ENCODE measurements around the gene MDFIC2.
"Not testable (repeated sequence)": the region's sequence is repeated elsewhere in the genome, so short reads cannot be mapped to it uniquely, and the experiment has no call there.

MDFIC2 gene

GRCh38 chr3:70306736-70307135, 5.7 kb downstream of the MDFIC2 start:
- Histone ChIP-seq H3K4me3 (ENCODE audit: low read length) (no peak overlapping the region), H3K9me3 (replicated peaks; ENCODE audit: low read length) (no peaks in the 10 kb centered on the region), H3K9ac (ENCODE audit: low read depth, low read length) (no peak overlapping the region), H3K4me1 (ENCODE audit: control insufficient read depth, insufficient read depth, low read length) (no peaks in the 10 kb centered on the region), H3K4me2 (ENCODE audit: low read length) (no peak overlapping the region), H3K36me3 (ENCODE audit: insufficient read depth, low read length) (no peaks in the 10 kb centered on the region), H3K27me3 (ENCODE audit: control insufficient read depth, insufficient read depth, low read length) (no peaks in the 10 kb centered on the region)

- H3K9ac ChIP-seq (ENCODE audit: low read depth, low read length), result no peak overlapping the region
- H3K4me1 ChIP-seq (ENCODE audit: control insufficient read depth, insufficient read depth, low read length), result peaks cover 4% of the 10 kb centered on the region
- H3K4me2 ChIP-seq (ENCODE audit: low read length), result no peak overlapping the region
- H3K36me3 ChIP-seq (ENCODE audit: insufficient read depth, low read length), result no peaks in the 10 kb centered on the region
- H3K9me3 ChIP-seq (replicated peaks; ENCODE audit: low read length), result no peaks in the 10 kb centered on the region
- H3K4me3 ChIP-seq (ENCODE audit: low read length), result no peak overlapping the region
- H3K27me3 ChIP-seq (ENCODE audit: control insufficient read depth, insufficient read depth, low read length), result no peaks in the 10 kb centered on the region
These were observed 14.1 kb downstream of the MDFIC2 start for GRCh38 chr3:70298385-70298784.

GRCh38 chr3:70291097-70291482, 21.3 kb downstream of the MDFIC2 start:
- Histone ChIP-seq H3K4me3 (ENCODE audit: low read length) (no peak overlapping the region), H3K9ac (ENCODE audit: low read depth, low read length) (no peak overlapping the region), H3K4me2 (ENCODE audit: low read length) (no peak overlapping the region), H3K9me3 (replicated peaks; ENCODE audit: low read length) (no peaks in the 10 kb centered on the region), H3K4me1 (ENCODE audit: control insufficient read depth, insufficient read depth, low read length) (no peaks in the 10 kb centered on the region), H3K36me3 (ENCODE audit: insufficient read depth, low read length) (no peaks in the 10 kb centered on the region), H3K27me3 (ENCODE audit: control insufficient read depth, insufficient read depth, low read length) (no peaks in the 10 kb centered on the region)

- not testable (repeated sequence) for H3K4me3 ChIP-seq (ENCODE audit: low read length); H3K27me3 ChIP-seq (ENCODE audit: control insufficient read depth, insufficient read depth, low read length); H3K4me1 ChIP-seq (ENCODE audit: control insufficient read depth, insufficient read depth, low read length); H3K9ac ChIP-seq (ENCODE audit: low read depth, low read length); H3K36me3 ChIP-seq (ENCODE audit: insufficient read depth, low read length); H3K4me2 ChIP-seq (ENCODE audit: low read length); H3K9me3 ChIP-seq (replicated peaks; ENCODE audit: low read length)
These were observed 21.9 kb downstream of the MDFIC2 start for GRCh38 chr3:70290431-70291096.

GRCh38 chr3:70281663-70282062, 30.8 kb downstream of the MDFIC2 start:
- H3K9ac ChIP-seq (ENCODE audit: low read depth, low read length), result no peak overlapping the region
- H3K9me3 ChIP-seq (replicated peaks; ENCODE audit: low read length), result no peaks in the 10 kb centered on the region
- H3K4me3 ChIP-seq (ENCODE audit: low read length), result no peak overlapping the region
- no peaks in the 10 kb centered on the region for H3K4me1 ChIP-seq (ENCODE audit: control insufficient read depth, insufficient read depth, low read length)
- H3K27me3 ChIP-seq (ENCODE audit: control insufficient read depth, insufficient read depth, low read length), result no peaks in the 10 kb centered on the region
- no peaks in the 10 kb centered on the region for H3K36me3 ChIP-seq (ENCODE audit: insufficient read depth, low read length)
- H3K4me2 ChIP-seq (ENCODE audit: low read length), result no peak overlapping the region

- no peaks in the 10 kb centered on the region for H3K9me3 ChIP-seq (replicated peaks; ENCODE audit: low read length)
- H3K36me3 ChIP-seq (ENCODE audit: insufficient read depth, low read length), result no peaks in the 10 kb centered on the region
- no peaks in the 10 kb centered on the region for H3K4me1 ChIP-seq (ENCODE audit: control insufficient read depth, insufficient read depth, low read length)
- no peak overlapping the region for H3K4me3 ChIP-seq (ENCODE audit: low read length)
- H3K4me2 ChIP-seq (ENCODE audit: low read length), result no peak overlapping the region
- H3K27me3 ChIP-seq (ENCODE audit: control insufficient read depth, insufficient read depth, low read length), result no peaks in the 10 kb centered on the region
- no peak overlapping the region for H3K9ac ChIP-seq (ENCODE audit: low read depth, low read length)
These were observed 35.1 kb downstream of the MDFIC2 start for GRCh38 chr3:70277304-70277703.

GRCh38 chr3:70276901-70277300, 35.5 kb downstream of the MDFIC2 start:
- Histone ChIP-seq H3K4me3 (ENCODE audit: low read length) (no peak overlapping the region), H3K36me3 (ENCODE audit: insufficient read depth, low read length) (no peaks in the 10 kb centered on the region), H3K9me3 (replicated peaks; ENCODE audit: low read length) (no peaks in the 10 kb centered on the region), H3K27me3 (ENCODE audit: control insufficient read depth, insufficient read depth, low read length) (no peaks in the 10 kb centered on the region), H3K4me1 (ENCODE audit: control insufficient read depth, insufficient read depth, low read length) (no peaks in the 10 kb centered on the region), H3K4me2 (ENCODE audit: low read length) (no peak overlapping the region), H3K9ac (ENCODE audit: low read depth, low read length) (no peak overlapping the region)

- Histone ChIP-seq H3K4me1 (ENCODE audit: control insufficient read depth, insufficient read depth, low read length) (no peaks in the 10 kb centered on the region), H3K4me2 (ENCODE audit: low read length) (no peak overlapping the region), H3K36me3 (ENCODE audit: insufficient read depth, low read length) (no peaks in the 10 kb centered on the region), H3K9ac (ENCODE audit: low read depth, low read length) (no peak overlapping the region), H3K9me3 (replicated peaks; ENCODE audit: low read length) (no peaks in the 10 kb centered on the region), H3K4me3 (ENCODE audit: low read length) (no peak overlapping the region), H3K27me3 (ENCODE audit: control insufficient read depth, insufficient read depth, low read length) (no peaks in the 10 kb centered on the region)
These were observed 38.9 kb downstream of the MDFIC2 start for GRCh38 chr3:70273492-70273891.

GRCh38 chr3:70272798-70273197, 39.6 kb downstream of the MDFIC2 start:
- Histone ChIP-seq H3K9me3 (replicated peaks; ENCODE audit: low read length) (no peaks in the 10 kb centered on the region), H3K4me3 (ENCODE audit: low read length) (no peak overlapping the region), H3K4me2 (ENCODE audit: low read length) (no peak overlapping the region), H3K9ac (ENCODE audit: low read depth, low read length) (no peak overlapping the region), H3K27me3 (ENCODE audit: control insufficient read depth, insufficient read depth, low read length) (no peaks in the 10 kb centered on the region), H3K4me1 (ENCODE audit: control insufficient read depth, insufficient read depth, low read length) (no peaks in the 10 kb centered on the region), H3K36me3 (ENCODE audit: insufficient read depth, low read length) (no peaks in the 10 kb centered on the region)

- Histone ChIP-seq H3K4me1 (ENCODE audit: control insufficient read depth, insufficient read depth, low read length) (no peaks in the 10 kb centered on the region), H3K27me3 (ENCODE audit: control insufficient read depth, insufficient read depth, low read length) (no peaks in the 10 kb centered on the region), H3K9ac (ENCODE audit: low read depth, low read length) (no peak overlapping the region), H3K36me3 (ENCODE audit: insufficient read depth, low read length) (no peaks in the 10 kb centered on the region), H3K4me2 (ENCODE audit: low read length) (no peak overlapping the region), H3K9me3 (replicated peaks; ENCODE audit: low read length) (no peaks in the 10 kb centered on the region), H3K4me3 (ENCODE audit: low read length) (no peak overlapping the region)
These were observed 48.2 kb downstream of the MDFIC2 start for GRCh38 chr3:70264122-70264780.

- Histone ChIP-seq H3K4me3 (ENCODE audit: low read length) (no peak overlapping the region), H3K4me1 (ENCODE audit: control insufficient read depth, insufficient read depth, low read length) (no peaks in the 10 kb centered on the region), H3K27me3 (ENCODE audit: control insufficient read depth, insufficient read depth, low read length) (no peaks in the 10 kb centered on the region), H3K4me2 (ENCODE audit: low read length) (no peak overlapping the region), H3K36me3 (ENCODE audit: insufficient read depth, low read length) (no peaks in the 10 kb centered on the region), H3K9ac (ENCODE audit: low read depth, low read length) (no peak overlapping the region), H3K9me3 (replicated peaks; ENCODE audit: low read length) (no peaks in the 10 kb centered on the region)
These were observed 51.2 kb downstream of the MDFIC2 start for GRCh38 chr3:70261283-70261682.

- Histone ChIP-seq H3K9me3 (replicated peaks; ENCODE audit: low read length) (no peaks in the 10 kb centered on the region), H3K4me2 (ENCODE audit: low read length) (no peak overlapping the region), H3K4me3 (ENCODE audit: low read length) (no peak overlapping the region), H3K27me3 (ENCODE audit: control insufficient read depth, insufficient read depth, low read length) (no peaks in the 10 kb centered on the region), H3K36me3 (ENCODE audit: insufficient read depth, low read length) (no peaks in the 10 kb centered on the region), H3K4me1 (ENCODE audit: control insufficient read depth, insufficient read depth, low read length) (no peaks in the 10 kb centered on the region), H3K9ac (ENCODE audit: low read depth, low read length) (no peak overlapping the region)
These were observed 55.9 kb downstream of the MDFIC2 start for GRCh38 chr3:70256566-70256965.

Data from skeletal muscle satellite cell (primary cell).